ENCODE measurements around the gene TBC1D8.
A peak's percentile ranks its signal among the peaks of the same experiment; 100 is the strongest.
"Not testable (repeated sequence)": the region's sequence is repeated elsewhere in the genome, so short reads cannot be mapped to it uniquely, and the experiment has no call there.

The TBC1D8 gene

GRCh38 chr2:101151146-101151858 is at the start of gene TBC1D8:
Gene TBC1D8, minus strand, starts transcription at chr2:101151382. Its CDS starts 129 bp downstream, at chr2:101151253.
- peak; percentile 66 for DNase-seq

- no peak for DNase-seq
Measured at GRCh38 chr2:101200676-101201075, 49.5 kb upstream of the TBC1D8 start.

GRCh38 chr2:101199251-101199791 is 48.1 kb upstream of the TBC1D8 start:
- no peak for DNase-seq

- DNase-seq = no peak
Measured at GRCh38 chr2:101197814-101198213, 46.6 kb upstream of the TBC1D8 start.

- no peak for DNase-seq
Measured at GRCh38 chr2:101197215-101197745, 46.1 kb upstream of the TBC1D8 start.

- DNase-seq = no peak
Measured at GRCh38 chr2:101195871-101196661, 44.9 kb upstream of the TBC1D8 start.

- no peak for DNase-seq
Measured at GRCh38 chr2:101193033-101193626, 41.9 kb upstream of the TBC1D8 start.

GRCh38 chr2:101190747-101191516 is 39.8 kb upstream of the TBC1D8 start:
- no peak for DNase-seq

- no peak for DNase-seq
Measured at GRCh38 chr2:101188683-101189405, 37.7 kb upstream of the TBC1D8 start.

GRCh38 chr2:101187131-101187530 is 35.9 kb upstream of the TBC1D8 start:
- no peak for DNase-seq

GRCh38 chr2:101185656-101186055 is 34.5 kb upstream of the TBC1D8 start:
- no peak for DNase-seq

- DNase-seq = no peak
Measured at GRCh38 chr2:101185085-101185484, 33.9 kb upstream of the TBC1D8 start.

- no peak for DNase-seq
Measured at GRCh38 chr2:101179982-101180381, 28.8 kb upstream of the TBC1D8 start.

- no peak for DNase-seq
Measured at GRCh38 chr2:101176803-101177202, 25.6 kb upstream of the TBC1D8 start.

- DNase-seq = no peak
Measured at GRCh38 chr2:101175991-101176390, 24.8 kb upstream of the TBC1D8 start.

GRCh38 chr2:101173707-101174295 is 22.6 kb upstream of the TBC1D8 start:
- DNase-seq = no peak

GRCh38 chr2:101169822-101170221 is 18.6 kb upstream of the TBC1D8 start:
- DNase-seq = not testable (repeated sequence)

GRCh38 chr2:101168706-101169105 is 17.5 kb upstream of the TBC1D8 start:
- DNase-seq = no peak

GRCh38 chr2:101167532-101167931 is 16.4 kb upstream of the TBC1D8 start:
- not testable (repeated sequence) for DNase-seq

GRCh38 chr2:101164021-101164420 is 12.8 kb upstream of the TBC1D8 start:
- DNase-seq = no peak
